ENCODE results near the gene B3GALT6.
"Not testable (repeated sequence)": the region's sequence is repeated elsewhere in the genome, so short reads cannot be mapped to it uniquely, and the experiment has no call there.

The B3GALT6 gene

GRCh38 chr1:1232208-1232795 lies at the start of gene B3GALT6:
Gene B3GALT6, plus strand, starts transcription at chr1:1232237. Its CDS starts 42 bp downstream, at chr1:1232279.
- no peak for DNase-seq

GRCh38 chr1:1182491-1183220 lies 49.4 kb upstream of the B3GALT6 start:
- DNase-seq = no peak

- no peak for DNase-seq
Observed at GRCh38 chr1:1183221-1183747, 48.8 kb upstream of the B3GALT6 start.

GRCh38 chr1:1183833-1184775 lies 47.9 kb upstream of the B3GALT6 start:
- no peak for DNase-seq

GRCh38 chr1:1185101-1185765 lies 46.8 kb upstream of the B3GALT6 start:
- DNase-seq = no peak

GRCh38 chr1:1187938-1188337 lies 44.1 kb upstream of the B3GALT6 start:
- DNase-seq = no peak

- no peak for DNase-seq
Observed at GRCh38 chr1:1189111-1189510, 42.9 kb upstream of the B3GALT6 start.

GRCh38 chr1:1191734-1192133 lies 40.3 kb upstream of the B3GALT6 start:
- no peak for DNase-seq

- no peak for DNase-seq
Observed at GRCh38 chr1:1194723-1195122, 37.3 kb upstream of the B3GALT6 start.

GRCh38 chr1:1195726-1196125 lies 36.3 kb upstream of the B3GALT6 start:
- not testable (repeated sequence) for DNase-seq

- DNase-seq = no peak
Observed at GRCh38 chr1:1196431-1197187, 35.4 kb upstream of the B3GALT6 start.

GRCh38 chr1:1197188-1197500 lies 34.9 kb upstream of the B3GALT6 start:
- no peak for DNase-seq

GRCh38 chr1:1197551-1198422 lies 34.2 kb upstream of the B3GALT6 start:
- DNase-seq = no peak

- no peak for DNase-seq
Observed at GRCh38 chr1:1198423-1199140, 33.5 kb upstream of the B3GALT6 start.

GRCh38 chr1:1199141-1199960 lies 32.7 kb upstream of the B3GALT6 start:
- DNase-seq = no peak

GRCh38 chr1:1199961-1200875 lies 31.8 kb upstream of the B3GALT6 start:
- DNase-seq = no peak

GRCh38 chr1:1200876-1201810 lies 30.9 kb upstream of the B3GALT6 start:
- DNase-seq = no peak
